PFSK-1 (cell line): Measurements from ENCODE around the gene NEK10.

Experiments used
- POLR2AphosphoS5 ChIP-seq: IDR thresholded peaks from 2 replicates; pipeline ENCODE4 v1.6.1; 2012; ENCODE audit warnings: low read depth, mild to moderate bottlenecking, control low read depth, low read length, moderate library complexity
- REST ChIP-seq, 2 experiments: IDR thresholded peaks; 2 replicates each; pipeline versions ENCODE4 v1.6.1 to v1.8.0; 2011 to 2012; ENCODE audit warnings: low read depth in 2 of 2, low read length in 2 of 2, control low read depth in 1 of 2, inconsistent platforms in 1 of 2, mild to moderate bottlenecking in 1 of 2, moderate library complexity in 1 of 2; ENCODE audit not compliant: insufficient read depth in 1 of 2
- SIN3A ChIP-seq: IDR thresholded peaks from 2 replicates; pipeline ENCODE4 v1.6.1; 2012; ENCODE audit warnings: mild to moderate bottlenecking, low read length, moderate library complexity, borderline replicate concordance; ENCODE audit not compliant: insufficient read depth
- TAF1 ChIP-seq: IDR thresholded peaks from 2 replicates; pipeline ENCODE4 v1.6.1; 2012; ENCODE audit warnings: low read length, control low read depth, borderline replicate concordance; ENCODE audit not compliant: insufficient read depth

- TF ChIP-seq REST (IDR thresholded peaks at IDR 0.05; ENCODE audit: insufficient read depth in 1 of 2, low read depth in 2 of 2, low read length in 2 of 2) = no peak
- TF ChIP-seq POLR2AphosphoS5 = no peak
- TF ChIP-seq TAF1 = no peak
- no peak for TF ChIP-seq SIN3A
Measured at GRCh38 chr3:27289769-27290413, 79.3 kb downstream of the NEK10 start.
